Activated T-cell treated with anti-CD3 and anti-CD28 coated beads, Interleukin-2, amount 50 U/mL, for 4 hours (primary cell): ENCODE measurements around the gene FKTN. TPM values are rescaled to one million over a fixed set of nuclear protein-coding genes. Genes with fewer than 3 reads are reported as not detected.

Experiments
- ATAC-seq, 2 donors: fragments of 200-7000 bp; cut with Tn5 transposase; one replicate each; pipeline ENCODE4 v1.10.0; 2021
- DNase-seq: peaks from one replicate; pipeline ENCODE4 v3.0.0-alpha.2; 2020
- H3K27me3 Mint-ChIP-seq: one replicate; pipeline ENCODE4 v1.8.0; 2021; ENCODE audit warnings: low read depth, mixed read lengths
- H3K36me3 Mint-ChIP-seq: one replicate; pipeline ENCODE4 v1.8.0; 2022; ENCODE audit warnings: mixed read lengths; ENCODE audit not compliant: insufficient read depth
- H3K4me1 Mint-ChIP-seq: one replicate; pipeline ENCODE4 v1.8.0; 2021; ENCODE audit warnings: low read depth, mixed read lengths
- H3K4me3 Mint-ChIP-seq: one replicate; pipeline ENCODE4 v1.8.0; 2021; ENCODE audit warnings: mild to moderate bottlenecking, moderate library complexity, mixed read lengths
- H3K9me3 Mint-ChIP-seq: one replicate; pipeline ENCODE4 v1.8.0; 2021; ENCODE audit warnings: mixed read lengths
- total RNA-seq, 3 donors: library from RNA; stranded (reverse); gene quantifications; one replicate each; pipeline ENCODE4 v1.2.1, GENCODE V29; 2021

Gene FKTN
- total RNA-seq, 3 donors from 2014 or later: 12.3 to 16.7 (median 16.6) TPM

DNA sequence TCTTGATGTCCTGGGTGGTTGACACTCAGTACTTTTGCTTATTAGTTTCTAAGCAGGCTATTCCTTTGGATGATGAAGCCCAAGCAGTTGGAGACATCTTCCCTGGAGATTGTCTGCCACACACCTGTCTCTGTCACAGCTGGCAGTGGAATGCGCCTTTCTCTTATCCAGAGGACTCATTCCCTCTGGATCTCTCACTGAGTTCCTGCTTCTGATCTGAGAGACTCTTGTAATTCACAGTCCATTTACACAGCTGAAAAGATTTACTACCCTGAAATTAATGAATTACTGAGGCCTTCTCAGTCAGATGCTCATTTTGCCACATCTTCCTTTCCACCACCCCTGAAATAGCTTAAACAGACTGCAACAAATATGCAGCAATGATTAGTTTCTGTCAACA lies 120.2 kb downstream of the FKTN start:
- H3K36me3 Mint-ChIP-seq: no peaks in the 10 kb centered on the region
- ATAC-seq (no peak), DNase-seq (no peak)
- H3K9me3 Mint-ChIP-seq: no peaks in the 10 kb centered on the region
- no peak overlapping the region for H3K4me3 Mint-ChIP-seq
- no peaks in the 10 kb centered on the region for H3K27me3 Mint-ChIP-seq
- no peaks in the 10 kb centered on the region for H3K4me1 Mint-ChIP-seq

GRCh38 chr9:105678781-105679180 lies 120.8 kb downstream of the FKTN start:
- Mint-ChIP-seq H3K4me3 (no peak overlapping the region), H3K36me3 (no peaks in the 10 kb centered on the region), H3K9me3 (no peaks in the 10 kb centered on the region), H3K4me1 (no peaks in the 10 kb centered on the region), H3K27me3 (no peaks in the 10 kb centered on the region)
- ATAC-seq (no peak), DNase-seq (no peak)

GRCh38 chr9:105679257-105680022 lies 121.5 kb downstream of the FKTN start:
- no peaks in the 10 kb centered on the region for H3K36me3 Mint-ChIP-seq
- H3K9me3 Mint-ChIP-seq: no peaks in the 10 kb centered on the region
- no peaks in the 10 kb centered on the region for H3K27me3 Mint-ChIP-seq
- no peak overlapping the region for H3K4me3 Mint-ChIP-seq
- ATAC-seq (no peak), DNase-seq (no peak)
- no peaks in the 10 kb centered on the region for H3K4me1 Mint-ChIP-seq

DNA sequence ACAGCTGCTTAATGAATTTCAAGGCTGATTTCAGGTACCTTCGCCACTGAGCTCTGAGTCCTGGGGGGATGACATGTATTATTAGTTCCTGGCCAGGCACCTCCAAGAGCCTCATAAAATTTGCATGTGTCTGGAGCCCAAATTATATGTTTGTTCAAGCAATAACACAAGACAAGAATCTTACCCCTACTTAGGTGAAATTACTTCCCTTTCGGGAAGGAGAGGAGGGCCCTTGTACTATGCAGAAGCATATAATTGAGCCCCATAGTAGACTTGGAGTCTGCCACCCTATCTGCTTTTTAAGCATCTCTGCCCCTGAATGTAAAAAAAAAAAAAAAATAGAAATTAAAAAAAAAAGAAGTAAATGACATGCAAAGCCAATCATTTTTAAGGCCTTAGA lies 123.4 kb downstream of the FKTN start:
- Mint-ChIP-seq H3K27me3 (no peaks in the 10 kb centered on the region), H3K4me1 (no peaks in the 10 kb centered on the region), H3K36me3 (no peaks in the 10 kb centered on the region), H3K4me3 (no peak overlapping the region), H3K9me3 (no peaks in the 10 kb centered on the region)
- DNase-seq (no peak), ATAC-seq (no peak)

DNA sequence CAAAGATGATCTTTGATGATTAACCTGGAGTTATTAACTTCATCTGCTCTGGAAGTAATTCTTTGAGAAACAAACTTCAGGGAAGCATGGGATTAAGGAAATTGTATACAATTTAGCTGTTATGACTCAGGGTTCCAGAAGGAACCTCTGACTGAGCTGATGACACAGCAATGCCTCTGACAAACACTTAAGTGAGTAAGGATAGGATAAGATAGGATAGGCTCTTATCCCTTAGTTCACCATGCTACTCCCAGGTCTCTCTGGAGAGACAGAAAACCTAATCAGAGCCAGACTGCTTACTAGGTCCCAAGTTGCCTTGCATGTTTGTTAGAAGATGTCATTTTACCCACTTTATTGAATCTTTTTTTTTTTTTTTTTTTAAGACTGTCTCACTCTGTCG lies 123.8 kb downstream of the FKTN start:
- DNase-seq: no peak
- Mint-ChIP-seq H3K9me3 (no peaks in the 10 kb centered on the region), H3K36me3 (no peaks in the 10 kb centered on the region), H3K4me1 (no peaks in the 10 kb centered on the region), H3K4me3 (no peak overlapping the region), H3K27me3 (peaks cover 1% of the 10 kb centered on the region)
- no peak for ATAC-seq

DNA sequence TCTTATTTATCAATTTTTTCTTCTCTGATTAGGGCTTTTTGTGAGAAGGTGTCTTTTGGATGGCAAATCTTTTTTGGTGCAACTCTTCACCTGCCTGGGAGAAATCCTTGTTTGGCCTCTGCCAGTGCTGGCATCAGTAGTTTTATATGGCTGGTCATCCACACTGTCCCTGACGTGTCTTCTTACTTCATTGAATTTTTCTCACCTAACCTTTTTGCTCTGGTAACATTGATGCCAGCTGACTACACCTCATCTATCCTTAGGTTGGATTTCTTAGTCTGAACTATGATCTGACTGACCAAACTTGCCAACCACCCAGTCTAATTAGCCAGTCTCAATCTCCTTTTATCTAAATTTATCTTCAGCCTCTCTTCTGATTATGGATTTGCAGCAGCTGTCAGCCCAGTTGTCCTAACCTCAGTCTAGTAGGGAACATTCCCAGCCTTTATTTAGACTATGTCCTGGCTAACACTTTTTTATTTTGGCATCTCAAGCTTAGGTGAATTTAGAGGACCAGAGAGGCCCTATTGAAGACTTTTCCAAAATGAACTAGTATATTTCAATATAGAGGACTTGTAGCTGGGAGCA lies 125.9 kb downstream of the FKTN start:
- H3K4me3 Mint-ChIP-seq: no peak overlapping the region
- H3K4me1 Mint-ChIP-seq: no peaks in the 10 kb centered on the region
- H3K36me3 Mint-ChIP-seq: no peaks in the 10 kb centered on the region
- DNase-seq (no peak), ATAC-seq (no peak)
- no peaks in the 10 kb centered on the region for H3K9me3 Mint-ChIP-seq
- peaks cover 15% of the 10 kb centered on the region for H3K27me3 Mint-ChIP-seq

DNA sequence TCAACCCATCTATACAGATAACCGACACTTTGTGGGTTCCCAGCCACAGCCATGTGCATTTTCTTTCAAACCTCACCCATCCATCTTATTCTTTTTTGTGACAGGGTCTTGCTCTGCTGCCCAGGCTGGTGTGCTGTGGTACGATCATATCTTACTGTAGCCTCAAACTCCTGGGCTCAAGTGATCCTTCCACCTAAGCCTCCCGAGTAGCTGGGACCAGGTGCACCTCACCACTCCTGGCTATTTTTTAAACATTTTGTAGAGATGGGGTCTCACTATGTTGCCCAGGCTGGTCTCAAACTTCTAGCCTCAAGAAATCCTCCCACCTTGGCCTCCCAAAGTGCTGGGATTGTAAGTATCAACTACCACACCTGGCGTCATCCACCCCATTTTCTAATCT lies 129.0 kb downstream of the FKTN start:
- Mint-ChIP-seq H3K4me3 (no peak overlapping the region), H3K27me3 (peaks cover 30% of the 10 kb centered on the region), H3K4me1 (no peaks in the 10 kb centered on the region), H3K9me3 (no peaks in the 10 kb centered on the region), H3K36me3 (no peaks in the 10 kb centered on the region)
- ATAC-seq (no peak), DNase-seq (no peak)

Other genes with a start within 250 kb of the FKTN start
- gene FSD1L, start 110.1 kb upstream of the FKTN start, total RNA-seq: 1 to 10 TPM; 1.4 to 2.1 (median 1.7) TPM
- gene TAL2, start 104.3 kb downstream of the FKTN start, total RNA-seq: under 1 TPM in 2 of 3 donors, not detected in 1; 0.38 to 0.54 TPM
- gene TMEM38B, start 136.4 kb downstream of the FKTN start, total RNA-seq: 10 to 100 TPM; 22.2 to 25.7 (median 22.7) TPM